A673 (cell line): ENCODE results near the gene GGT5.

Source experiments
- CTCF ChIP-seq: fragments of 300-800, 200-600 bp; sonication (generic); conservative IDR thresholded peaks from 2 replicates; pipeline ENCODE4 v1.5.1; 2017; ENCODE audit warnings: low read depth, mild to moderate bottlenecking, antibody characterized with exemption, low read length, moderate library complexity, mixed read lengths
- EZH2 ChIP-seq: fragments of 200-600 bp; sonication (generic); IDR thresholded peaks from 2 replicates; pipeline ENCODE4 v1.6.1; 2017; ENCODE audit warnings: borderline replicate concordance, low read depth, mild to moderate bottlenecking, mixed read lengths, antibody characterized with exemption, low read length; ENCODE audit not compliant: poor library complexity, severe bottlenecking

- no peak for TF ChIP-seq CTCF
- TF ChIP-seq EZH2: no peak
Observed at GRCh38 chr22:24285245-24285644, 40.4 kb upstream of the GGT5 start.
